ENCODE measurements around the gene RAG2. TPM values are rescaled to one million over a fixed set of nuclear protein-coding genes. Genes with fewer than 3 reads are reported as not detected.

RAG2 gene
- total and polyA plus RNA-seq, 2 donors (not counting 3 experiments of a cell fraction or from before 2014, with no cell fraction given): not detected

DNA sequence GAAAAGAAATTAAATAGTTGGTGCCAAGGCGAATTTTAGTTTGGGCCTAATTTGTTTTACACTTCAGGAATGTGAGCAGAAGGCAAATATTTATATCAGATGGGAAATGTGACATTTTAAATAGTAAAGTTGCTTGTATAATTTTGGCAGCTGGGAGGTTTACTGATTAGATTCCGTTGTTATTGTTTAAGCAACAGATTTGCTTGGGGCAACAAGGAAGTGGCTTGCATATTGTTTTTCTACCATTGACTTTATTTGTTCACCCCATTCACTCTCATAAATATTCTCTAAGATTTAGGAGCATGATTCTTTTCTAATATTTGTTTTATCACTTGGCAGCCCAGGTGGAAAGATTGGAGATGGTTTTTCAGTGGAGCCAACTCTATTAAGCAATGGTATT, 40.5 kb upstream of the RAG2 start:
- Histone ChIP-seq H4K20me1 (replicated peaks; ENCODE audit: control insufficient read depth, extremely low read depth, insufficient read depth, low read length) (no peaks in the 10 kb centered on the region), H3K9me3 (replicated peaks; ENCODE audit: control insufficient read depth, insufficient read depth, low read length) (no peaks in the 10 kb centered on the region), H3K36me3 (ENCODE audit: control insufficient read depth in 2 of 2, extremely low read depth in 1 of 2, insufficient read depth in 2 of 2, low read length in 2 of 2) (no peaks in the 10 kb centered on the region), H2AFZ (ENCODE audit: low read depth, low read length) (no peak overlapping the region), H3K27me3 (ENCODE audit: control insufficient read depth in 2 of 2, insufficient read depth in 2 of 2, low read length in 2 of 2) (no peaks in the 10 kb centered on the region), H3K4me2 (ENCODE audit: insufficient read depth, low read length) (no peak overlapping the region), H3K79me2 (ENCODE audit: control insufficient read depth, insufficient read depth, low read length) (no peaks in the 10 kb centered on the region), H3K9ac (replicated peaks; ENCODE audit: extremely low read depth, insufficient read depth, low read length) (no peak overlapping the region), H3K9me1 (replicated peaks; ENCODE audit: control insufficient read depth, extremely low read depth, insufficient read depth, low read length) (no peaks in the 10 kb centered on the region), H3K27ac (ENCODE audit: insufficient read depth, low read depth, low read length) (no peak overlapping the region), H3K4me3 (replicated peaks in 1 of 3; ENCODE audit: insufficient read depth in 1 of 3, low read depth in 1 of 3, low read length in 3 of 3) (no peak overlapping the region), H3K4me1 (ENCODE audit: control insufficient read depth, extremely low read depth, insufficient read depth, low read length) (no peaks in the 10 kb centered on the region)
- dilution Hi-C loops (cut with MboI; ENCODE audit: extremely low pct_ligation_motif_present, low sequenced_read_pairs): no loop called here
- DNase-seq (ENCODE audit: low read depth, low spot score) (no peak), FAIRE-seq (no peak)
- TF ChIP-seq MYC (IDR thresholded peaks at IDR 0.05; ENCODE audit: low read depth, low read length) (no peak), FOS (IDR thresholded peaks at IDR 0.05; ENCODE audit: borderline replicate concordance, insufficient read depth, low read length) (no peak)
- intact Hi-C loops (cut with micrococcal nuclease): no loop called here
- BruUV-seq (replicated peaks): no TSS peak
- ChIA-PET CTCF (no interaction called here), POLR2A (no interaction called here)

DNA sequence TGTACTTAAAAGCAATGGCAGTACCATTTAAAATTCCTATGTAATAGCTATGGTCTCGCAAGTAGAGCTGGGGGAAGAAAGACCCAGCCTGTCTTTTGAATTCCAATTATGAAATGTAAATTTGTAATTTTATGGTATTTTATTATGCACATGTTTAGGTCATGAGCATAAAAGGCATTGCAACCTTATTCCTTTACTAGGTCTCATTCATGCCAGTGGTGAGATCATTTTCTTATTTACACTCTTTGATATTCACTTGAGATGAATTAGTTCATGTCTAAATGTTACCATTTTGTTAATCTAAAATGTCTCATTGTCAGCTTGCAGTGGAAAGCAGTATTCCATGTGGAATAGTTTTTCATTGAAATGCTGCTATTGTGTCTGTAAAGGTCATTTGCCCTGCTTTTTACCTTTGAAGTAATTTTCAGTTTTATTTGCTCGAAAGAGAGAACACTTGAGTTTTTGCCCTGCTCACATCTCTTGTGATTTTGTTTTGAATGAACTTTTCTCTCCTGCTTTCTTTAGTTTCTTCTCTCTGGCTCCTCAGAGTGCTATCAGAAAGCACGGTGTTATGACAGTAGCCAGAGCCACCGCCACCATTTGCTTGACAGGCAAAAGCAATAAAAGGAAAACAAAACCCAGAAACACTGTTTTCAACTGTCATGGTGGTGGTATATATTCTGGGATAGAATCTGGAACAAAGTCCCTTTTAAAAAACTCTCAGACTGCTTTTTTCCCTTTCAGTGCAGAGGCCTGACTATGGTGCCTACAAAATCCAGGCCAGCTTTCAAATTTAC, 37.2 kb upstream of the RAG2 start:
- DNase-seq (ENCODE audit: low read depth, low spot score) (no peak), FAIRE-seq (no peak)
- Histone ChIP-seq H3K27me3 (ENCODE audit: control insufficient read depth in 2 of 2, insufficient read depth in 2 of 2, low read length in 2 of 2) (no peaks in the 10 kb centered on the region), H2AFZ (ENCODE audit: low read depth, low read length) (no peak overlapping the region), H3K4me2 (ENCODE audit: insufficient read depth, low read length) (no peak overlapping the region), H3K36me3 (ENCODE audit: control insufficient read depth in 2 of 2, extremely low read depth in 1 of 2, insufficient read depth in 2 of 2, low read length in 2 of 2) (no peaks in the 10 kb centered on the region), H4K20me1 (replicated peaks; ENCODE audit: control insufficient read depth, extremely low read depth, insufficient read depth, low read length) (no peaks in the 10 kb centered on the region), H3K9me3 (replicated peaks; ENCODE audit: control insufficient read depth, insufficient read depth, low read length) (no peaks in the 10 kb centered on the region), H3K4me3 (replicated peaks in 1 of 3; ENCODE audit: insufficient read depth in 1 of 3, low read depth in 1 of 3, low read length in 3 of 3) (no peak overlapping the region), H3K79me2 (ENCODE audit: control insufficient read depth, insufficient read depth, low read length) (no peaks in the 10 kb centered on the region), H3K4me1 (ENCODE audit: control insufficient read depth, extremely low read depth, insufficient read depth, low read length) (no peaks in the 10 kb centered on the region), H3K9me1 (replicated peaks; ENCODE audit: control insufficient read depth, extremely low read depth, insufficient read depth, low read length) (no peaks in the 10 kb centered on the region), H3K9ac (replicated peaks; ENCODE audit: extremely low read depth, insufficient read depth, low read length) (no peak overlapping the region), H3K27ac (ENCODE audit: insufficient read depth, low read depth, low read length) (no peak overlapping the region)
- no TSS peak for BruUV-seq (replicated peaks)
- POLR2A ChIA-PET: no interaction called here
- dilution Hi-C loops (cut with MboI; ENCODE audit: extremely low pct_ligation_motif_present, low sequenced_read_pairs) (no loop called here), intact Hi-C loops (cut with micrococcal nuclease) (no loop called here)
- TF ChIP-seq CTCF (IDR thresholded peaks at IDR 0.05; ENCODE audit: extremely low read depth in 1 of 2, insufficient read depth in 1 of 2, low read depth in 1 of 2, low read length in 2 of 2) (no peak), JUN (IDR thresholded peaks at IDR 0.05; ENCODE audit: borderline replicate concordance, insufficient read depth, insufficient read length, low read depth) (no peak)
- CTCF ChIA-PET: interaction anchor here (1.0 kb wide), 1 partner anchor 67 kb away, joined by 3 read pairs; no protein-coding TSS in a partner anchor

Measured in endothelial cell of umbilical vein (primary cell).